Hepatocyte (in vitro differentiated cells): Measurements from ENCODE around the gene PI4KA.

ENCODE experiments used
- EZH2 ChIP-seq: fragments of 200-600 bp; sonication (generic); IDR thresholded peaks from 2 replicates; pipeline ENCODE4 v1.6.1; 2016; ENCODE audit warnings: antibody characterized with exemption, mild to moderate bottlenecking, borderline replicate concordance
- EZH2phosphoT487 ChIP-seq: fragments of 200-600 bp; sonication (generic); IDR thresholded peaks from one replicate; pipeline ENCODE4 v1.6.1; 2018; ENCODE audit warnings: antibody characterized with exemption, mild to moderate bottlenecking, low read depth, moderate library complexity; ENCODE audit not compliant: unreplicated experiment, severe bottlenecking
- TF ChIP-seq, protein P1 (sequence below): fragments of 200-600 bp; sonication (generic); IDR thresholded peaks from 2 replicates; pipeline ENCODE4 v1.5.1; 2016; ENCODE audit warnings: antibody characterized with exemption, mild to moderate bottlenecking; ENCODE audit not compliant: poor library complexity

- TF ChIP-seq, protein P1, sequence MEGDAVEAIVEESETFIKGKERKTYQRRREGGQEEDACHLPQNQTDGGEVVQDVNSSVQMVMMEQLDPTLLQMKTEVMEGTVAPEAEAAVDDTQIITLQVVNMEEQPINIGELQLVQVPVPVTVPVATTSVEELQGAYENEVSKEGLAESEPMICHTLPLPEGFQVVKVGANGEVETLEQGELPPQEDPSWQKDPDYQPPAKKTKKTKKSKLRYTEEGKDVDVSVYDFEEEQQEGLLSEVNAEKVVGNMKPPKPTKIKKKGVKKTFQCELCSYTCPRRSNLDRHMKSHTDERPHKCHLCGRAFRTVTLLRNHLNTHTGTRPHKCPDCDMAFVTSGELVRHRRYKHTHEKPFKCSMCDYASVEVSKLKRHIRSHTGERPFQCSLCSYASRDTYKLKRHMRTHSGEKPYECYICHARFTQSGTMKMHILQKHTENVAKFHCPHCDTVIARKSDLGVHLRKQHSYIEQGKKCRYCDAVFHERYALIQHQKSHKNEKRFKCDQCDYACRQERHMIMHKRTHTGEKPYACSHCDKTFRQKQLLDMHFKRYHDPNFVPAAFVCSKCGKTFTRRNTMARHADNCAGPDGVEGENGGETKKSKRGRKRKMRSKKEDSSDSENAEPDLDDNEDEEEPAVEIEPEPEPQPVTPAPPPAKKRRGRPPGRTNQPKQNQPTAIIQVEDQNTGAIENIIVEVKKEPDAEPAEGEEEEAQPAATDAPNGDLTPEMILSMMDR: no peak
- no peak for TF ChIP-seq EZH2phosphoT487
- TF ChIP-seq EZH2: no peak
These were observed 199.4 kb downstream of the PI4KA start for GRCh38 chr22:20659258-20659657.
